BJ (cell line): Measurements from ENCODE around the gene GREB1. TPM values are rescaled to one million over a fixed set of nuclear protein-coding genes. Genes with fewer than 3 reads are reported as not detected.

ENCODE experiments used
- CTCF ChIA-PET: fragments of 350-600 bp; formaldehyde crosslinking; extraction: SDS; loops from one replicate; lab custom pipeline; 2021; ENCODE audit warnings: antibody characterized with exemption, inconsistent platforms; lab: Yijun Ruan, JAX
- POLR2A ChIA-PET: fragments of 300-600 bp; sonication (Branson Sonifier 250); formaldehyde crosslinking; extraction: SDS; loops from one replicate; lab custom pipeline; 2021; ENCODE audit warnings: antibody characterized with exemption; lab: Charles Lee
- DNase-seq: peaks from one replicate; pipeline ENCODE4 v3.0.0-alpha.2; 2011; ENCODE audit warnings: low read depth
- H3K27me3 ChIP-seq: 2 replicates; pipeline ENCODE4 v1.6.0; 2011; ENCODE audit warnings: low read length; ENCODE audit not compliant: control insufficient read depth, insufficient read depth
- H3K36me3 ChIP-seq: 2 replicates; pipeline ENCODE4 v1.5.1; 2011; ENCODE audit warnings: low read length; ENCODE audit not compliant: control insufficient read depth, insufficient read depth
- H3K4me3 ChIP-seq: 2 replicates; pipeline ENCODE4 v1.5.1; 2011; ENCODE audit warnings: low read depth, mild to moderate bottlenecking, control low read depth, low read length
- CTCF ChIP-seq: IDR thresholded peaks from 2 replicates; pipeline ENCODE4 v1.5.1; 2011; ENCODE audit warnings: low read depth, mild to moderate bottlenecking, control low read depth, inconsistent platforms, low read length, moderate library complexity; ENCODE audit not compliant: insufficient read depth
- polyA plus RNA-seq: library from polyadenylated mRNA; depleted of rRNA; stranded (reverse); fragments of >200 nt; gene quantifications from 2 replicates; pipeline ENCODE4 v1.2.3, GENCODE V29; 2011

Gene GREB1
- polyA plus RNA-seq, 1 experiment: not detected

GRCh38 chr2:11582862-11583752 is 49.3 kb downstream of the GREB1 start:
- peak; percentile 81 for TF ChIP-seq CTCF
- ChIA-PET POLR2A (no interaction called here), CTCF (interaction anchor here (0.7 to 10.6 kb wide), 45 partner anchors 8 to 1446 kb away, joined by 3 to 195 read pairs (median 6); partner anchors contain the start of genes E2F6 and GREB1)
- DNase-seq: no peak
- Histone ChIP-seq H3K4me3 (no peak overlapping the region), H3K36me3 (no peaks in the 10 kb centered on the region), H3K27me3 (peaks cover 15% of the 10 kb centered on the region)

- CTCF ChIA-PET: interaction anchor here (0.6 to 10.6 kb wide), 36 partner anchors 10 to 1445 kb away, joined by 3 to 195 read pairs (median 4); partner anchors contain the start of gene E2F6
- TF ChIP-seq CTCF: peak; percentile 87
- DNase-seq: peak; percentile 82
These were observed 50.1 kb downstream of the GREB1 start for GRCh38 chr2:11583840-11584524.

GRCh38 chr2:11584525-11585056 is 50.7 kb downstream of the GREB1 start:
- DNase-seq: no peak
- H3K36me3 ChIP-seq: no peaks in the 10 kb centered on the region
- TF ChIP-seq CTCF: no peak
- no peak overlapping the region for H3K4me3 ChIP-seq
- POLR2A ChIA-PET: no interaction called here
- CTCF ChIA-PET: interaction anchor here (0.6 to 10.6 kb wide), 27 partner anchors 9 to 1181 kb away, joined by 3 to 195 read pairs (median 4); partner anchors contain the start of gene E2F6
- H3K27me3 ChIP-seq: peaks cover 14% of the 10 kb centered on the region

More at GRCh38 chr2:11583840-11584524, 50.1 kb downstream of the GREB1 start:
- no peak overlapping the region for H3K4me3 ChIP-seq
- no peaks in the 10 kb centered on the region for H3K36me3 ChIP-seq
- POLR2A ChIA-PET: no interaction called here
- peaks cover 15% of the 10 kb centered on the region for H3K27me3 ChIP-seq

- no peak for TF ChIP-seq CTCF
- Histone ChIP-seq H3K4me3 (no peak overlapping the region), H3K27me3 (peaks cover 13% of the 10 kb centered on the region), H3K36me3 (no peaks in the 10 kb centered on the region)
- DNase-seq: no peak
- ChIA-PET CTCF (interaction anchor here (0.6 to 10.6 kb wide), 25 partner anchors 9 to 1182 kb away, joined by 3 to 195 read pairs (median 4); partner anchors contain the start of gene E2F6), POLR2A (no interaction called here)
These were observed 51.2 kb downstream of the GREB1 start for GRCh38 chr2:11585071-11585470.
